ENCODE results near the gene ABCG1.

The ABCG1 gene

DNA sequence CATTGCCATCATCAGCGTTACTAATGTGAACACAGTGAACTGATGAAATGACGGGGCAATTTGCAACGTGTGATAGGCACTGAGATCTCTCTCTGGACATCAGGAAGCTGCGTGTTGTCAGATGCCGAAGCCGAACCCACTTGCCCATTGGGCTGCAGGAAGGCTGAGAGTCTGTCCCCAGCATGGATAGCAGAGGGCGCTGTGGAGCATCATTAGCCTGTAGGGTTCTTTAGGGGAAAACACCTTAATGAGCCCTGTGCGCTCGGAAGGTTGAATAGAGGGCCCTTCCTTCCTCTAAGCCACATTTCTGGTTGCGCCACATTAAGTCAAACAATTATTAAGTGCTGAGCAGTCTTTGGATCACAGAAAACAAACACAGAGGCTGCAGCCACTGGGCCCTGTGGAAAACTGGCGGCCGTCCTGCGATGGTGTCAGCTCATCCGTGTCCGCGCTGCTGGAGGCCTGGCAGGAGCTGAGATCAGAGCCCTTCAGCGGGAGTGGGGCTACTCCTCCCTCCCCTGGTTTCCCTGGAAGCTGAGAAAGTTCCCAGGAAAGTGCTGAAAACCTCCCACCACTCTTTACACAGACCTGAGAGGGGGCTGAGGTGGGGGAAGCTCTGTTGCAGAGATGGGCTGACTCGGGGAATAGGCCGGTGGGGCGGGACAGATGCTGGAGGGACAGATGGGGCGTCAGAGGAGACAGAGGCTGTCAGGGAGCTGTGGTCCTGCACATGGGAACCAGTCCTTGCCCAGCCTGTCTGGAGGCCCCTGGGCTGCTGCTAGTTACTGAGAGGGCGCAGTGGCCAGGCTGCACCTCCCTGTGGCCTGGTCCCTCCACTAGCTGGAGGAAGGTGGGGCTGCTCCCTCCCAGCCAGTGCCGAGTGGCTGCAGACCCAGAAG lies 119.1 kb downstream of the ABCG1 start:
- peak; percentile 72 for DNase-seq

DNA sequence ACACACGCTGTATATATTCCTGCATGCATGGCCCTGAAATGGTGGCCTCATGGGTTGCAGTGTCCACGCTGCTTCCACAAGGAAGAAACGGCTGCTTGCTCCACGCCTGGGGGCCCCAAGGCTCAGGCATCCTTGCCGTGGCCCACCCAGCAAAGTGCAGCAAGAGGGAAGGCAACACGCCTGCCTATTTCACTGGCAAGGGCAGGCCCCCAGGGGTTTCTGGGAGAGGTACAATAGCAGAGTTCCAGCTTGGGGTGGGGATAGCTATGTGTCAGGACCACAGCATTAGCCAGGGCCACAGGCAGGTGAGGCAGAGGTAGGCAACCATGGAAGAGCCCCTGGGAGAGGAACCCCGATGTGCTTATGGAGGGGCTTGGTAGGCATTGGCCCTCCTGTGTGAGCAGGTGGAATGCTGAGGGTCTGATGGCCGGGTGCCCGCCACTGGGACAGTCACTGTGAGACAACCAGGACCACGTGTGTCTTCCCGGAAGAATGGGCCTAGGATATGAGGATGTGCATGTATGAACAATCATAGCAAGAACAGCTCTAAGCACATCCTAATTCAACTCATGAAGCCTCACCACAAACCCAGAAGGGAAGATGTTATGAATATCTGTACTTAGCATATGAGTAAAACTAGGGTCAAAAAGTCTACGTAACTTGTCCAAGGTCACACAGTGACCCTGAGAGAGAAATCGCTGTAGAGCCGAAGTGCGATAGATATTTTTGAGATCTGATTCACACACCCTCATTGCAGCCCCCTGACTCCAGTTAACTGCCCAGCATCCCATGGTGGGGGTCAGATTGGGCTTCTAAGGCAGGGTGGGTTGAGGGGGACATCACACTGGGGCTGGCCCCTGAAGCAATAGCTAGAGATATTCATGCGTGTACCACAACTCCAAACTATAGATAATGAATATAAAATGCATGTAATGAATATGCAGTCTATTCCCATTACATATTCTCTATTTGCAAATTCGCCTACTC lies 120.1 kb downstream of the ABCG1 start:
- no peak for DNase-seq

DNA sequence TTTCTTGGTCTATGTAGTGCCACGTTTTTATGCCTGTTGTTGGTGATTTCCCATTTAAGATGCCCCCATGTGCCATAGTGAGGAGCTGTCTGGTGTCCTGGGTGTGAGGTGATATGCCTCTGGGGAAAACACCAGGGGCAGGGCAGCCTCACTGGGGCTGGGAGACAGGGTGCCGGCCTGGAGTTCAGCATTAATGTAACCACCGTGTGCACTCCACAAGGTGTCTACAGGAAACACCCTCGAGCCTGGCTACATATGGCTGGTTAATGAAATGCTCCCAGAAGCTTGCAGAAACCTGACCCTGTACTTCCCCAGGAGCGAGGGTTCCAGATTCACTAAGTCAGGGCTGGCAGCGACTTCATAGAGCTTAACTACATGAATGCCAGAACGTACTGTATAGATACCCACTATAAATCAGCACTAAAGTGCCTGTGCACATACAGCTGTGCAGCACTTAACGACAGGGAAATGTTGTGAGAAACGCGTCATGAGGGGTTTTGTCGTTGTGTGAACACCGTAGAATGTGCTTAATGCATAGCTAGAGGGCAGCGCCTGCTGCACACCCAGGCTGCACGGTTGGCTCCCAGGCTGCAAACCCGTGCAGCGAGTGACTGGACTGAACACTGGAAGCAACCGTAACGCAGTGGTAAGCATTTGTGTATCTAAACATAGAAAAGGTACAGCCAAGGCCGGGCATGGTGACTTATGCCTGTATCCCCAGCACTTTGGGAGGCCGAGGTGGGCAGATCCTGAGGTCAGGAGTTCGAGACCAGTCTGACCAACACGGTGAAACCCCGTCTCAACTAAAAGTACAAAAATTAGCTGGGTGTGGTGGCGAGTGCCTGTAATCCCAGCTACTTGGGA lies 121.5 kb downstream of the ABCG1 start:
- no peak for DNase-seq

DNA sequence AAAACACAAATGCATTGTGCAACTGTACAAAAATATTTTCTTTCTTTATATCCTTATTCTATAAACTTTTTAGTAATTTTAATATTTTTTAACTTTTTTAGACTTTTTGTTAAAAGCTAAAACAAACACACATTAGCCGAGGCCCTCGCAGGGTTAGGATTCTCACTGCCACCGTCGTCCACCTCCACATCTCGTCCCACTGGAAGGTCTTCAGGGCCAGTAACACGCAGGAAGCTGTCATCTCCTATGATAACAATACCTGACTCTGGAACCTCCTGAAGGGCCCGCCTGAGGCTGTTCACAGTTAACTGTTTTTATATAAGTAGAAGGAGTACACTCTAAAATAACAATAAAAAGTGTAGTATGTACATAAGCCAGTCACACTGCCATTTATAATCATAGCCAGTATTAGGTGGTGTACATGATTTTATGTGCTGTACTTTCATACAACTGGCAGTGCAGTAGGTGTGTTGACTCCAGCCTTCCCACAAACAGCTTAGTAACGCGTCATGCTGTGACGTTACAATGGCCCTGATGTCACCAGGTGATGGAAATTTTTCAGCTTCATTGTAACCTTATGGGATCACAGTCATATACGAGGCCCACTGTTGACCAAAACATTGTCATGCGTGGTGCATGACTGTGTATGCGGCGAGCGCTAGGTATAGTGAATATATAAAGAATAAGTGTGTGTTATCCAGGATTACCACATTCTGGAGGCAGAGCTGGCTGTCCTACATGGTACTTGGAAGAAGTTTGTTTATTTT lies 123.0 kb downstream of the ABCG1 start:
- DNase-seq, result no peak

DNA sequence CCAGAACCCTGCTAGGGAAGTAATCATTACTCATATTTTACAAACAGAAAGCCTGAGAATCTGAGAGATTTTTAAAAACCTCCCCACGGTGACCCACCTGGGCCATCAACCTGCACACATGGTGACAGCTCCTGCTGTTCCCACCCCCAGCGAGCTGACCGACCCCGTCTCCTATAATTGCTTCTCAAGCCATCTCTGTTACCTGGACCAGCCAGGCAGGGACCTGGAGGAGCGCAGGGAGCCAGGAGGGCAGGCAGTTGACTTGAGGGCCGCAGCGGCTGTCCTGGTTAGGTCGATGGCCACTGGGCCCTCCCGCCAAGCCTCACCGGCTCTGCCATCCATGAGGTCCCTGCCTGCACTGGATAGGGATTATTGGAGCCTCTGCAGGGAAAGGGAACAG lies 124.2 kb downstream of the ABCG1 start:
- no peak for DNase-seq

DNA sequence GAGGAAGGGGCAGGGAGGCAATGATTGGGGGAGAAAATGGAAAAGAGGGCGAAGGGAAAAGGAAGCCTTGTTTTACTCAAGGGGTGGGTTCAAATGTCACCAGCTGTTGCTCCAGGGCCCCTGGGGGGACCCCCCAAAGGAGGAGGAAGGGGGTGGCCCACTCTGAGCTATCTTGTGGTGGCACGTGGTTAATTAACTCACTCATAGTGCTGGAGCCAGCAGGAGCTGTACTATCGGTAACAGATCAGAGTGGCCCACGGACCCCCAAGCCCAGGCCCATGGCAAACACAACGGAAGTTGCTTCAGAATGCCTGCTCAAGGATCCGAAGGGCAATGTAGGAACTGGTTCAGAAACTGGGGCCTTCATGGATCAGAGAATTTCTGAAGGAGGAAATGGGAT lies 124.6 kb downstream of the ABCG1 start:
- DNase-seq, result no peak

DNA sequence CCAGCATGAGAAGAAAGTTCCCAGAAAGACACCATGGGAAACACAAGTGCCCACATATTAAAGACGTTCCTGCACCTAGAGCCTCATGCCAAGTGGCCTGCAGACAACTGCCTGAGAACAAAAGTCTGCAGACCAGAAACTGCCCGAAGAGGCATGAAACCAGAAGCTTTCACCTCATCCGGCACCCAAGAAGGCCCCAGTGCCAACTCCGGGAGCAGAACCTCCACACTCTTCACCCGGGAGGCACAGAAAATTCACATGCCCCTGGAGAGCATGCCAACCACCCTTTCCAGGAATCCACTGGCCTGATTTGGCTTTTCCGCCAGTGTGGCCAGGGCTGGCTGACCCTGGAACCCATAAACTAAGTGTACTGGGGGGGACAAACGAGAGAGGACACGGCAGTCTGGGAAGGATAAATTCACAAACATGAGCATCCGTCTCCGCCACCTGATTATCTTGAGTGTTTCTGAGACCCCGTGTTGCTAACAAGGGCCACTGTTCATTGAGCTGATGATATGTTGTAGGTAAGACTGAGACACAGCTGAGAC lies 125.1 kb downstream of the ABCG1 start:
- no peak for DNase-seq

DNA sequence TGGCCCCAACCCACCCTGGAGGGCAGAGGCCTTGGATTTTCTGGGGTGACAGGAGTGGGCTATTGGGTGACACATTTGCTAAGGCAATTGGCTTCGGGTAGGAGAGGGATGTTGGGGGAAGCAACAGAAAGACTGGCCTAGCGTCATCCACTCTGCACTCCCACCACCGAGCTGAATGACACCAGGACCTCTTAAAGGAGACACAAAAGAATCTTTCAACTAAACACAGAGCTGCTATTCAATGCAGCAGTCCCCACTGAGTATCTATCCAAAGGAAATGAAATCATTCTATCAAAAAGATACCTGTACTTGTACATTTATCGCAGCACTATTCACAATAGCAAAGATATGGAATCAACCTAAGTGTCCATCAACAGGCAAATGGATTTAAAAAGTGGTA lies 125.7 kb downstream of the ABCG1 start:
- DNase-seq, result no peak

DNA sequence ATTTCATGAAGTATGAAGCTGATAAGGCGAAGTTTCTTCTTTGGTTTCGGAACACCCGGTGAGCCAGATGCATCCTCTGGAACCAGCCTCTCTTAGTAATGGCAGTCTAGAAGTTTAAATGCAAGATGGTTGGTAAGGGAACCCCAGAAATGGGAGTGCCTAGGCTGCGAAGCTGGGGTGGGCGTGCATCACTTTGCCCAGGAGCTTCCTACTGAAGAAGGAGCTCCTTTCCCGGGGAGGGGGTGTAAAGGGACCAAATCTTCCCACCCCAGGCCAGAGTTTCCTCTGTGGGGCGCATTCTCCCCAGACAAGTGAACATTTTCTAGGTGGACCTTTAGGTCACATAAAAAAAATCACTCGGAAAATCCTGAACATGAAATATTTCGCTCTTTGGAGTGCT lies 127.5 kb downstream of the ABCG1 start:
- DNase-seq, result no peak
